Right ventricle myocardium inferior (tissue), 1 donor: ENCODE data around the gene UEVLD. TPM values are rescaled to one million over a fixed set of nuclear protein-coding genes. Genes with fewer than 3 reads are reported as not detected.
"Not testable (repeated sequence)": the region's sequence is repeated elsewhere in the genome, so short reads cannot be mapped to it uniquely, and the experiment has no call there.

ENCODE experiments used
- ATAC-seq: fragments of 200-7000 bp; cut with Tn5 transposase; one replicate; pipeline ENCODE4 v1.9.1; 2020; ENCODE audit warnings: mild to moderate bottlenecking, moderate library complexity
- DNase-seq: peaks from one replicate; pipeline ENCODE4 v3.0.0; 2021; ENCODE audit errors: missing footprints
- intact Hi-C: fragments of 100-400 bp; cut with DNase I; formaldehyde crosslinking; loops from one replicate; pipeline ENCODE4 v1.11.0; 2022
- total RNA-seq: library from RNA; stranded (reverse); fragmentation: NEBNext Ultra II Directional; extraction: Animal tissue kit (Norgen Biotek cat#: 25700); gene quantifications from one replicate; pipeline ENCODE4 v1.2.1, GENCODE V29; 2021
- donor health status: DM: no; HTN: yes; CAD: no; lungs with severe emphysema.

The UEVLD gene
- total RNA-seq, 1 donor from 2014 or later: 18.0 TPM

DNA sequence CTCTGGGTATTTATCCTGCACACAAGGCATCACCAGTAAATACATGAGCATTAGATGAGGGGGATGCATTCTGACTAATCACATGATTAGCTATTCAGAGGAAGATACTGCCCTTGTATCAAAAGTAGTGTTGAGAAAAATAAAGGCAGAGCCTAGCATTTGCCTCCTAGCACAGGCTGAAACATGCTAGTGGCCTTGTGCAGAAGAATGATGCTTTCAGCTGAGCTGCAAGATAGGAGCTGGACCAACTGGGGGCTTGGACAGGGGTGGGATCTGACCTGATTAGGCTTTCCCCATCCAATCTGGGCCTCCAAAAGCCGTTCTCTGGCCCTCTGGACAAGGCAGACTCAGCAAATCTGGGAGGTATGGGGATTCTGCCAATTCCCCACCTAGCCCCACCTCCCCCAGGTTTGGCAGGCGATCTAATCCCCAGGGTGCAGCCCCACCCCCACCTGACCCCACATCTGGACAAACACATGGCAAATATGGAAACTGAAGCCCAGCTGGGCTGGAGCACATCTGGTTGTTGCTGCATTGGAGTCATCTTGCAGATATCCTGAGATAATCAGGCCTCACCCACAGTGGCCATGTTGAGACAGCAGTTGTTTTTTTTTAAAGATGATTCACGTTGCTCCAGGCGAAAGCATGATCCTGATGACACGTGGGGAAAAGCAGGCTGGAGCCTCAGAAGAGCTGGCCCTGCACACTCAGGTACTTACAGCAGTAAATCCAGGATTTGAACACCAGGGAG is 6.6 kb upstream of the UEVLD start:
- intact Hi-C loops: no loop called here
- DNase-seq (no peak), ATAC-seq (no peak)

GRCh38 chr11:18594088-18594487 is 5.6 kb upstream of the UEVLD start:
- intact Hi-C loops, ATAC-seq: not testable (repeated sequence)

DNA sequence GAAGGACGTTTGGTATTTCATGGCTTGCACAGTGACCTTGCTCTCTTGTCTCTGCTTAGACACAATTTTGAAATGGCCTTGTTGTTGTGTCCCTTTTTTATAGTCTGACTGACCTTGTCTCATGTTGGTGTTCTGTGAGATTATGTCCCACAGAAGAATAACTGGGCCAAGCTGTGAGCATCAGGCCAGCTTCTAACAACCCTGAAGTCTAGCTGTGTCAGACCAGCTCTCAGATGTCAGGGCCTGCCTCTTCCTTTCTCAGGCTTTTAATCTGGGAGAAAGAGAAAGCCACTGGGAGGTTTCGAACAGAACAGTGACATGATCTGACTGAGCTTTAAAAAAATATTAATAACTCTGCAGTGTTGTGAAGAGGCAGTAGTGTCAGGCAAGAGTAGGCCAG is 2.0 kb upstream of the UEVLD start:
- ATAC-seq (no peak), DNase-seq (no peak)
- intact Hi-C loops: no loop called here

More at GRCh38 chr11:18594088-18594487, 5.6 kb upstream of the UEVLD start:
- DNase-seq: not testable (repeated sequence)

DNA sequence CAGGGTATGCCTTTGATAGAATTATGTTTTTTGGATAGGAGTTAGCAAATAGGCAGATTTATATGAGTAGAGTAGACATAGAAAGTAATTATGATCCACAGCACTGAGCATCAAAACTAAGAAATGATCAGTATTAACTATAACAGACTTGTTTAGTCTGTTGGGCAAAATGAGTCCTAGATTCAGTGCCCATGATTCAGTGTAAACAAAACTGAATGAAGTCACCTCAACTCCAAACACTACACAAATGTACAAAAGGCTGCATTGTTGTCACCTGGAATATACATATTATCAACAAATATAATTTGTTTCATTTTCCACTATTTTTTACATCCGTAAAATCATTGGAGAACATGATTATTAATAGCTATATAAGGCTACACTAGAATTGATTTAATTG is 6.7 kb downstream of the UEVLD start:
- ATAC-seq: no peak
- no peak for DNase-seq
- intact Hi-C loops: no loop called here

GRCh38 chr11:18580113-18580766 is 8.3 kb downstream of the UEVLD start:
- DNase-seq (no peak), ATAC-seq (no peak)
- intact Hi-C loops: no loop called here

DNA sequence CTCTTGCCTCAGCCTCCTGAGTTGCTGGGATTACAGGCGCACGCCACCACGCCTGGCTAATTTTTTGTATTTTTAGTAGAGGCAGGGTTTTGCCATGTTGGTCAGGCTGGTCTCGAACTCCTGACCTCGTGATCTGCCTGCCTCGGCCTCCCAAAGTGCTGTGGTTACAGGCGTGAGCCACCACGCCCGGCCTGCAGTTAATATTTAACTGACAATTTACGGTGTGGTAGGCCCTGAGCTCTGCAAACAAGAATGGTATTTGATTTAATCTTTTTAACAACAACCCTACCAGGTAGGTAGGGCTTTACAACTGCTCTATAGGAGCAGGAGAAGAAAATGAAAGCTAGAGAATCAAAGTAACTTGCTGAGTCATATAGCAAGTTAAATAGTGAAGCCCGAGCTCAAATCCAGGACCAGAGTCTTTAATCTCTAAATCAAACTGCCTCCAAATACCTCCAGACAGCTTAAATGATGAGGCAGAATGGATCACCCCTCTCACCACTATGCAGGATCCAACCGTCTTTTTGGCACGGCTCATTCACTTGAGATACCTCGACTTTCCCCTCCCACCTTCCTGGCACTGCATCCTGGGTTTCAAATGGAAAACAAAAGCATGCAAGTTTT is 9.4 kb downstream of the UEVLD start:
- intact Hi-C loops: no loop called here
- DNase-seq (no peak), ATAC-seq (no peak)

DNA sequence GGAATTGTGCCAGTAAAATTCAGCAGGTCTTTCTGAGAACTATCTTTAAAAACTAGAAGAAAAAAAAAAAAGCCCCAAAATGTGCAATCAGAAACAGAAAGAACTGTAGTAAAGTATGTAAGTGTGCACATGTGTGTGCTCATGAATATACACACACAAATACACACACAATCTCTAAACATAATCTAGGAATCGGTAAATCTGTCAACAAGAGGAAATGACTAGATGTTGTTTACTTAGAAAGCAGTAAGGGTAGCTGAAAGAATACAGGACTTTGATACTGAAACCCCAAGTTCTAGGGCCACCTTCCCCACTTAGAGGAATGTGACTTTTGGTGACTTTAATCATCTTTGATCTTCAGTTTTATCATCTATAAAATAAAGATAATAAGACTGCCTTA is 13.2 kb downstream of the UEVLD start:
- intact Hi-C loops: no loop called here
- DNase-seq (no peak), ATAC-seq (no peak)

DNA sequence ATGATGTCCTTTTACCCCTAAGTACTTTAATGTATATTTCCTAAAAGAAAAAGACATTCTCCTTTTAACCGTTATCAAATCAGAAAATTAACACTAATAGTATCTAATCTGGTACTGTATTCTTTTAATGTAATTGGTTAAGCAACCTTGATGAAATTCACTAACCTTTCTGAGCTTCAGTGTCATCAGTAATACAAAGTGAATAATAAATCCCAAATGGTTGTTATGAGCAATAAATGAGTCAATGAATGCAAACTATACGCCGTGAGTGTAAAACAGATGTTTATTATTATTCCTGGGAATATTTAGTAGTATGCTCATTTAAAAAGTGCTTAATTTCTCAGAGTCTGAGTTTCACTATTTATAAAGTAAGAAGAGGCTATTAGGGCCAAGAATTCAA is 21.5 kb downstream of the UEVLD start:
- no peak for ATAC-seq
- intact Hi-C loops: no loop called here
- no peak for DNase-seq

GRCh38 chr11:18566406-18566805 is 22.1 kb downstream of the UEVLD start:
- intact Hi-C loops: no loop called here
- ATAC-seq: no peak
- DNase-seq: no peak

DNA sequence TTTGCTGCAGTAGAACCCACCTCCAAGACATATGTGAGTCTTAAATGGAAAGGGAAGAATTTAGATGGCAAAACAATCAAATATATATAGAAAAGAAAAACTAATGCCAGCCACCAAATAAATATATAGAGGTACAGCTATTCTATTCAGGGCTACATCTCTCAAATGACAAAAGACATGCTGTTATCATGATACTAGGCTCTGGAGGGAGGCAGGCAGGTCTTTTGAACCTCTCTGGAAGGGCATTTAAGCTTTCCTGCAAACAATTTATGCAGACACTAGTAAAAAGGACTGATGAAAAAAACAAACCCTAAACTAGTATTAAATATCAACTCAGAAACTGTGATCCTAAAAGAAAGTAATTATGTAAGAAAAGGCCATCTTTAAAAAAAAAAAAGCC is 24.4 kb downstream of the UEVLD start:
- no peak for DNase-seq
- intact Hi-C loops: no loop called here
- ATAC-seq: no peak

DNA sequence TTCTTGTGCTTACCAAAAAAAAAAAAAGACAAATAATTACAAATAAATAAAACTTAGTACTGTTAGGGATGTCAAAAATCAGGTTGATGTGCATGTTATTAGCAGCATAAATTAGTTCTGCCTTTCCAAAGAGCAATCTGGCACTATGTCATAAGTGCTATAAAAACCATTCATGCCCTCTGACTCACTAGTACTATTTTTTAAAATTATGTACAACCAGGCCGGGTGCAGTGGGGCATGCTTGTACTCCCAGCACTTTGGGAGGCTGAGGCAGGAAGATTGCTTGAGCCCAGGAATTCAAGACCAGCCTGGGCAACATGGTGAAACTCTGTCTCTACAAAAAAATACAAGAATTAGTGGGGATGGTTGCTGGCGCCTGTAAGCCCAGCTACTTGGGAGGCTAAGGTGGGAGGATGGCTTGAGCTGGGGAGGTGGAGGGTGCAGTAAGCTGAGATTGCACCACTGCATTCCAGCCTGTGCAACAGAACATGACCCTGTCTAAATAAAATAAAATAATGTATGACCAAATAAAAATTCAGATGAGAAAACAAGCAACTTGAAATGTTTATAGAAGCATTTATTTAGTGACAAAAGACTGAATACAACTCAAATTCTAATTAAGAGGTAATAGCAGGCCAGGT is 25.3 kb downstream of the UEVLD start:
- DNase-seq (no peak), ATAC-seq (no peak)
- intact Hi-C loops: no loop called here

- no peak for DNase-seq
- ATAC-seq: no peak
- intact Hi-C loops: no loop called here
These were observed 40.5 kb downstream of the UEVLD start for GRCh38 chr11:18548001-18548400.

DNA sequence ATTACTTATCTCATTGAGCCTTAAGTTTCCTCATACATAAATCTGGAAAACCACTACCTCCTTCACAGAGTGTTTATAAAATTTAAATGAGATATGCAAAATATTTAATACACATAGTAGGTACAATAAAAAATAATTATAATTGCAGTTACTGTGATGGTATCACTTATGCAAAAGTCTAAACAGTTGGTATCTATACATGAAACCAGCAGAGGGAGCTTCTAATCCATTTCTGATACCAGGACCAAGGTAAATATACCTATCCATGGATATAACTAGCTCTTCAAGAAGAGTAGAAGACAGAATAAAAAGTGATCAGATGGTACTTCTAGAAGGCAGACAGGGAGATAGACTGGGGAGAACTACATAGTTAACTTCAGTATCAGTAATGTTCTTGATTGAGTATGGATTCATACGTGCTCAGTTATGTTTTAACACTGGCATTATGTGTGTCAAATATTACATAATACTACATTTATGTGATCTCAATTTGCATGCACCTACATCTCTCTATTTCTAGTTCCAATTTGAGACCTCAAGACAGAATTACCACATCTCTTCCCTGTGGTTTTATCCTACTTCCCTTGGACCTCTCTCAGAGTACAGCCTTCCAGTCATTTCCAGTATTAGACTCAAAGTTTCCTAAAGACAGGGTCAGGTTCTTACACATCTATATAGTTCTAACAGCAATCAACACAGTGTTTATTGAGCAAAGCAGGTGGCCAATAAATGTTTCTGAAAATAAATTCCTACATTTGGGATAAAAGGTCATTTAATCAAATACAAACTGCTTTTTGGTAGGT is 48.1 kb downstream of the UEVLD start:
- ATAC-seq (no peak), DNase-seq (no peak)
- intact Hi-C loops: loop anchor here (2.0 to 5.0 kb wide), 2 partner anchors 190 to 262 kb away; no protein-coding TSS in a partner anchor

DNA sequence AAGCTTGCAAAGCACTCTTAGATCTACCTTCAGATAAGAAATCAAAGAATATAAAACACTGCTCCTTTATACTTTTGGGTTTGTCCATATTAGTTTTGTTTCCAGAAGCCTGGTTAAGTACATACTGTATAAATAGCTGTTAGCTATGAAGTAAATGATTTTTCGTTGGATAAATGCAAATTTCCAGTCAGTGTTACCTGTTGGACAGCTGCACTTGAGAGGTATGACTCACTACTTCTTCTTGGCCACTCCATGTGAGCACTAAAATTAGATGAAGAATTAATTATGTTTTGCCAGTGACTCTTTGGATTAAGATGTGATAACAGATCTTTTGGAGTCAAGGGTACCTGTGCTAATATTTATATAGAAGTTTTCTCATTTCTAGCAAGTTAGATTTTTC is 52.3 kb downstream of the UEVLD start:
- intact Hi-C loops: no loop called here
- ATAC-seq (no peak), DNase-seq (no peak)

DNA sequence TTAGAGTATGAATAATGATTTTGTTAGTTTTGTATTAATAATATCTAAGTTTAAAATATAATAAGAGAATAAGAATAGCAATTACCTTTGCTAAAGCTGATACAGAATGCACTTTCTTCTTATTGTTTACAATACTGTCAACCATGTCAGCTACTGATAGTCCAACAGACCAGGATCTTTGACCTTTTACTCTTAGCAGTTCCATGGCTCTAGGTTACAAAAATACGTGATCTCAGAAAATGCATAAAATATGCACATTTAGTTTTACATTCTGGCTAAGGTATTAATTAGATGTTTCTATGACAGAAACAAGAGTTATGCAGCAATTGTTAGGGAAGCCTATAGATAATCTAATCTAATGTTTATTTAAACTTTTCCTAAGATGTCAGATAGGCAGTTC is 54.3 kb downstream of the UEVLD start:
- ATAC-seq (no peak), DNase-seq (no peak)
- intact Hi-C loops: no loop called here

DNA sequence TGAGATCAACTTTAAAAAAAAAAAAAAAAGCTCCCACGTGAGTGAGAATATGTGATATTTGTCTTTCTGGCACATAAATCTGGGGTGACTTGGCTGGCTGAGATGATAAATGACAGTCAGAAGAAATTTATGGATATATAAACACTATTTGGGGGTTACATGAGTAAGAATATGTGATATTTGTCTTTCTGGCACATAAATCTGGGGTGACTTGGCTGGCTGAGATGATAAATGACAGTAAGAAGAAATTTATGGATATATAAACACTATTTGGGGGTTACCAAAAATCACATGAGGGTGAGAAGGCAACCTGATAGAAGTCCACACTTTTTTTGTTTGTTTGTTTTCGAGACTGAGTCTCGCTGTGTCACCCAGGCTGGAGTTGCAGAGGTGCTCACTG is 55.2 kb downstream of the UEVLD start:
- DNase-seq: no peak
- intact Hi-C loops: no loop called here
- no peak for ATAC-seq

DNA sequence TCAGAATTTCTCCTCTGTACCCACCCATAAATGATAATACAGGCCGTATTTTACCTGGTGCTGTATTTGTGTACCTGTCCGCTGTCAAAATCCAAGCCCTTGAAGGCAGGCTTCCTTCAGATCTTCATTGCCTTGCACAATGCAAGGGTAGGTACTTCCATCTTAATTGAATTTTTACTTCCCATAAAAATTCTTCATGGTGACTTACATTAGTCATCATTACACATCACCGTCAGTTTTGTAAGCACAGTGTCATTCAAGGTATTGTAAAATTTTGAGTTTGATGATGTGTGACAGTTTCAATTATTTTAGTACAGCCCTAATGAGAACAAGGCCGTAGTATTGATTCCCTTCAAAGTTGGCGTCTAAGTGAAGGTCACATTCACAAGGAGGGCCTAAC is 61.0 kb downstream of the UEVLD start:
- ATAC-seq: no peak
- intact Hi-C loops: loop anchor here (2.0 to 5.0 kb wide), 4 partner anchors 107 to 205 kb away; partner anchors contain the start of genes GTF2H1, HPS5, LDHA and SPTY2D1
- DNase-seq: no peak

DNA sequence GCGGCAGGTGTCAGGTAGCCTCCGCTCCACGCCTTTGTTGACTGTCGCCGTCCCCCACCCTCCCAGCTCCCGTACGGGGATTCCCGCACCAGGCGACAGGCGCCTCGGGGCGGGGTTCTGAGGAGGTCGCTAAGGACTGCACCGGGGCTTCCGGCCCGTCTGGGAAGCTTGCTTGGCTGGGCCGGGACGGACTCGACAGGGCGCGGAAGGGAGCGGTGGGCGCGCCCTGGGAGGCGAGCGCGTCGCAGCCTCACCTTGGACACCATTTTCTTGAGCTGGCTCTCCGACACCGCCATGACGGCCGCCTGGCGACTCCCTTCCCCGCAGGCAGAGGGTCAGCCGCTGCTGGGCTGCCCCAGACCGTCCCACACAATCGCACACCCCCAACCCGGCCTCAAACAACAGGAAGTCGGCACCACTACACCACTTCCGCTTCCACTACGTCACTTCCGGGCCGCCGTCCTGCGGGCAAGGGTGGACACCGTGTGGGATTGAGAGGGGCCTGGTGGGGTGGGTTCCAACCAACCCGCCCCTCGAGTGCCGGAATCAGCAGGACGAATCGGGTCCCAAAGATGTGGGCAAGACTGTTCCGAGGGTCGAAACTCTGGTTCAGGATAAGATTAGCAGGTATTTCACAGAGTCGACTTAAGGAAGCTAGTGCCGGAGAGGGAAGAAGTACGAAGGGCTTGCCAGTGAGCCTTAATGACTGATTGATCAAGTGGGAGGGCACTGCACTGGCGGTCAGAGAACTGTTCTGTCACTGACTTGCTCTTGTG is 61.8 kb downstream of the UEVLD start, which contains the start of gene TSG101:
Gene TSG101 (minus strand): TSS at position 422 of the 776 bp plus-strand sequence. CDS start 126 bp downstream, at position 296.
- DNase-seq (peak; percentile 97), ATAC-seq (peak; percentile 99)
- intact Hi-C loops: loop anchor here (2.0 to 5.0 kb wide), 4 partner anchors 108 to 204 kb away; partner anchors contain the start of genes GTF2H1, HPS5, LDHA and SPTY2D1
